ENCODE measurements around the gene KCTD6. TPM values are rescaled to one million over a fixed set of nuclear protein-coding genes. Genes with fewer than 3 reads are reported as not detected.
"Not testable (repeated sequence)": the region's sequence is repeated elsewhere in the genome, so short reads cannot be mapped to it uniquely, and the experiment has no call there.

Gene KCTD6
- total RNA-seq, 2 experiments from 2014 or later, result 9.7 to 10.0 TPM

DNA sequence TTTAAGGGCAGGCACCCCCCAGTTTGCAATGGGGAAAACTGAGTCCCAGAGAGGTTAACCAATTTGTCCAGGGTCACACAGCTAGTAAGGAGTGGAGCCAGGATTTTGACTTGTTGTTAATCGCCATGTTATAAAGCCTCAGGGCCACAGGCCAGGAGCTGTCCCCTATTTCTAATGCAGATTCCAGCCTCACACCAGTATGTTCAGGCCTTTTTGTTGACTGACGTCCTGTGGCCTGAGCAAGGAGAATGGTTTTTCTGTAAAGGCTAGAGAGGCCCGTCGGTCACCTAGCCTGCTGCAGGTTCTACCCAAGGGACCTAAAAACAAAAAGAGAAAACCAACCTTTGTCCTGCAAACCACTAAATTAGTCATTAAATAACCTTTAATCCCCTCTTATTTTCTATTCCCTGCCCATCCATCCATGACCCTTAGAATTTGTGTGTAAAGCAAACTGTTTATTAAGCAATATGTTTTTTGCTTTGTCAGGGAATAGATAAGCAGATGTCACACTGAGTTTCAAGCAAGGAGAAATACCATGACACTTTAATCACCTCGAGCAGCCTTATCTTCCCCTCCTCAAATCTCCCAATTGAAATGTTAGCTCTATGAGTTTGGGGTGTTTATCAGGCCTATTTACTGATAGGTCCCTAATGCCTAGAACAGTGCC, 31.0 kb downstream of the KCTD6 start:
- Mint-ChIP-seq H3K4me1 (no peaks in the 10 kb centered on the region), H3K27me3 (peaks cover 2% of the 10 kb centered on the region), H3K27ac (no peak overlapping the region), H3K9me3 (no peaks in the 10 kb centered on the region), H3K36me3 (no peaks in the 10 kb centered on the region), H3K4me3 (no peak overlapping the region)
- POLR2A ChIA-PET, result no interaction called here
- ATAC-seq (ENCODE audit: low read depth), result no peak
- no peak for DNase-seq

DNA sequence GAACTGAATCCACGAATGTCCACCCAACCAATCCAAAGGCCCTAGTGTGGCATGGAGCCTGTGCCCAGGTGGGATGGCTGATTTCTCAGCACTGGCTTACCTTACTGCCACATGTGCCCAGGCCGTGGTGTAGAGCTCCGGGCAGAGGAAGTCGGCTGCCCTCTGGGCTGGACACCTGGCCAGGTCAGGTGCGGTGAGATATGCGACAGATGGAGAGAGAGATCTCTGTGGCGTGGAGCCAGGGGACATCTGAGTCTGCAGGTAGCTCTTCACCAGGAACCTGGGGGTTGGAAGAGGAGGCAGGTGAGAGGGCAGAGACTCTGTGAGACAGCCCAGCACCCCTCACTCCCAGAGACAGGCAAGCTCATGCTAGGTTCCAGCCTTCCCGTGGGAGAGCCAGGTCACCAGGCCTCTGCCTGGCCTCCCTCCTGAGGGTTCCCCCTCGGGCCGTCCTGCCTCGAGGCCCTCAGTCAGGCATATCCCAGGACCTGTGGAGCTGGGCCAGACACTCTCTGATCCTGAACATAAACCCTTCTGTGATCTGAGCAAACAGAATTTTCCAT, 32.5 kb downstream of the KCTD6 start:
- Mint-ChIP-seq H3K9me3 (no peaks in the 10 kb centered on the region), H3K36me3 (no peaks in the 10 kb centered on the region), H3K4me3 (no peak overlapping the region), H3K27me3 (no peaks in the 10 kb centered on the region), H3K4me1 (no peaks in the 10 kb centered on the region), H3K27ac (no peak overlapping the region)
- POLR2A ChIA-PET, result no interaction called here
- DNase-seq (no peak), ATAC-seq (ENCODE audit: low read depth) (no peak)

DNA sequence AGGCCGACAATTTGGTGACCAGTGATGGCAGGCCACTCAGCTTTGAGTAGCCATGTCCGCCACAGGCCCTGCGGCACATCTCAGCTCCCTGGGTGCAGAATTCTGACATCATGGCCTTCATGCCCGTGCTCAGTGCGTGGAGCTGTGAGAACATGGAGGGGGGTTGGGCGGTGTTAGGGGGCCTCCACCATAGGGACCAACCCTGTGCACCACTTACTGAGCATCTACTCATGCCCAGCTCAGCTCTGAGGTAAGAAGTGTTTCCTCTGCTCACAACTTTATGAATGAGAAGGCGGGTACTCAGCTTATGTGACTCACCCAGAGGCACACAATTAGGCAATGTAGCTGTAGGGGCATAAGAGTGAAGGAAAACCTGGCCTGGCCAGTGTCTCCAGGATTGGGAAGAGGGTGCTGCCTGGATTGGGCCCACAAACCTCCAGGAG, 34.6 kb downstream of the KCTD6 start:
- ATAC-seq (ENCODE audit: low read depth) (no peak), DNase-seq (no peak)
- POLR2A ChIA-PET, result no interaction called here
- Mint-ChIP-seq H3K4me3 (no peak overlapping the region), H3K4me1 (no peaks in the 10 kb centered on the region), H3K9me3 (no peaks in the 10 kb centered on the region), H3K36me3 (no peaks in the 10 kb centered on the region), H3K27me3 (no peaks in the 10 kb centered on the region), H3K27ac (no peak overlapping the region)

DNA sequence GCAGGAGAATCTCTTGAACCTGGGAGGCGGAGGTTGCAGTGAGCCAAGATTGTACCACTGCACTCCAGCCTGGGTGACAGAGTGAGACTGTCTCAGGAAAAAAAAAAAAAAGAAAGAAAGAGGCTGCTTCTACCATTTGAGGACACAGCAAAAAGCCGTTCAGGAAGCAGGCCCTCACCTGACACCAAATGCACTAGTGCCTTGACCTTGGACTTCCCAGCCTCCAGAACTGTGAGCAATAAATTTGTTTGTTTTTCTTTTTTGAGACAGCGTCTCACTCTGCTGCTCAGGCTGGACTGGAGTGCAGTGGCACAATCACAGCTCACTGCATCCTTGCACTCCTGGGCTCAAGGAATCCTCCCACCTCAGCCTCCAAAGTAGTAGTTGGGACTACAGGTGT, 35.5 kb downstream of the KCTD6 start:
- H3K4me3 Mint-ChIP-seq; H3K9me3 Mint-ChIP-seq; H3K27me3 Mint-ChIP-seq; POLR2A ChIA-PET; H3K27ac Mint-ChIP-seq; H3K4me1 Mint-ChIP-seq; ATAC-seq (ENCODE audit: low read depth); H3K36me3 Mint-ChIP-seq; DNase-seq: not testable (repeated sequence)

DNA sequence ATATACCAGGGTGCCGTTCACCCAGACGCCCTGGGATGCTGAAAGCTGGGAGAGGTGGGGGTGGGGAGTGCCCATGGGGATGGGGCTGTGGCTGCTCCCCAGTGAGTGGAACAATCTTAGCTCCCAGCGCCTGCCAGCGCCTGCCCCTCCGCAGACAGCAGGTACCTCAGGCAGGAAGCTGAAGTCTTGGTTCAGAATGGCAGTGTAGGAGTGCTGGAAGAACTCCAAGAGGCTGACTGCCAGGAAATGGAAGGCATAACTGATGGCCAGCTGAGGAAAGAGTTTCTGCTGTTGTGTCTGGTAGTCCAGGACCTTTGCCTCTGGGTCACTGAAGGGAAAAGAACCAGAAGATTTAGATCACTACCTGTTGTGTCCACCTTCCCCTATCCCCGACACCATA, 36.7 kb downstream of the KCTD6 start:
- POLR2A ChIA-PET, result no interaction called here
- H3K4me1 Mint-ChIP-seq, result peaks cover 5% of the 10 kb centered on the region
- no peak overlapping the region for H3K27ac Mint-ChIP-seq
- DNase-seq (no peak), ATAC-seq (ENCODE audit: low read depth) (no peak)
- no peaks in the 10 kb centered on the region for H3K9me3 Mint-ChIP-seq
- no peak overlapping the region for H3K4me3 Mint-ChIP-seq
- H3K36me3 Mint-ChIP-seq, result no peaks in the 10 kb centered on the region
- no peaks in the 10 kb centered on the region for H3K27me3 Mint-ChIP-seq

DNA sequence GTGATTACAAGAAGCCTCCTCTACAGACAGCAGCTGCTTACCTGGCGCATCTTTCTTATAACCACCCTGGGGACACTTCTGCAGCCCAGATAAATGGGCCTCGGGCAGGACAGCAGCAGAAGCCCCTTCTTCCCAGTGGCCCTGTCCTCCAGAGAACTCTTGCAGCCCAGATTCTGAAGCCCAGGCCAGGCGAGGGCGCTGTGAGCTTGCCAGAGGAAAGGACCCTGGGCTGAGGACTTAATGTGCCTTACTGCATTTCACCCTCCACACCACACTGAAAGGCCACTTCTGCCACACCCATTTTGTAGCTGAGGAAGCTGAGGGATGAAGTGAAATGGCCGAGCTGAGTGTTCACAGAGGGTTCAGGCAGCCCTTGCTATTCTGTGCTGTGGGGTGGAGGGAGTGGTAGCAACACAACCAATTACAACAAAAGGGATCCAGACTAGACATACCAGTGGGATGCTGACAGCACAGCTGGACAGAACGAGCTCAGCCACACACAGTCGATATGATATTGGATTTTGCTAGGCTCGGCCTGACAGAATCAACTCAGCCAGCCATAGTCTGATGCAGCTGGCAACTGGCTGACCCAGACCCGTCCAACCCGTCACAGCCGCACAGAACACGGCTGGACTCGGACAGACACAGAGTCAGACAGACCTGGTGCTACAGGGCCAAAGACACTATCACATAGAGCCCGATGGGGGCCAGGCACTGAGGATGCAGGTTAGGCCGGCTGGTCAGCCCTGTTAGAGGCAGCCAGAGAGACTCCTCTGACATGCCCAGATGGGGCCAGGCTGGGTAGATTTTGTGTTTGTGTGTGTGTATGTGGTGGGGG, 37.8 kb downstream of the KCTD6 start:
- POLR2A ChIA-PET, result no interaction called here
- no peak for ATAC-seq (ENCODE audit: low read depth)
- H3K9me3 Mint-ChIP-seq, result no peaks in the 10 kb centered on the region
- DNase-seq, result no peak
- H3K36me3 Mint-ChIP-seq, result no peaks in the 10 kb centered on the region
- H3K27me3 Mint-ChIP-seq, result no peaks in the 10 kb centered on the region
- peaks cover 5% of the 10 kb centered on the region for H3K4me1 Mint-ChIP-seq
- H3K4me3 Mint-ChIP-seq, result no peak overlapping the region
- H3K27ac Mint-ChIP-seq, result no peak overlapping the region

DNA sequence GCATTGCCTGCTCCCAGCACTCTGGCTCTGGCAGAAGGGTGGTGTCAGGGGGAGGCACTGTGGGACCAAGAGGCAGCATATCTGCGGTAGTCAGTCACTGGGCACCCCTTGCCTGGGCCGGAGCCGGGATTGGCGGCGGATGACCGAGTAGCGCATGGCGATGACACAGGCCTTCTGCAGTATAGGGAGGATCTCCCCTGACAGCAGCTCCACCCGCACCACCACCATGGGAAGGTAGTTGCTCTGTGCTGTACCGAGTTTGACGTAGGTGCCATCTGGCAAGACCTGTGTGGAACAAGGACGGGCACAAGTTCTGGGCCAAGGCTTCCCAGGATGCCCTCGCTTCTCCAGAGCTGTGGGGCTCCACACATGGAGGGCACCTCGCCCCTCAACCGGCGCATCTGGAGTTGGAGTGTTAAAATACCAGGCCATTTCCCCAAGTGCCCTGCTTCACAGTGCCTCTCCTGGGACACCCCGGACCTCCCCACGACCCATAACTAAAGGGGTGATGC, 38.5 kb downstream of the KCTD6 start:
- POLR2A ChIA-PET, result no interaction called here

DNA sequence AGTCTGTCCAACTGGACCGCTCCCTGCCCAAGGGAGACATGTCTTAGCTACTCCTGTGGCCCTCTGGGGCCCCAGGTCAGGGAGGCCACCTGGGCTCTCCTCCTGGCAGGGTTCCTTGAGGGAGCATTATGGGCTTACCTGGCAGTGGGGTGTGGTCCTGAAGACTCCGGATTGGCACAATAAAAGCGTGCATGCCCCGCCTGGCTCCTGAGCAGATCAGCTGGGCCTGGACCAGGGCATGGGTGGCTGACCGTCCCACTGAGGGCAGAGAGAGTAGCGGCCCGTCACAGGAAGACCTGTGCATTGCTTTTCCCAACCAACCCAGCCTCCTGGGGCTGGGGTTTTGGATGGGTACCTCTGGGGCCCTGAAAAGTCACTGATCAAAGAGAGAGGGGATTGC, 39.7 kb downstream of the KCTD6 start:
- no peaks in the 10 kb centered on the region for H3K9me3 Mint-ChIP-seq
- no peaks in the 10 kb centered on the region for H3K27me3 Mint-ChIP-seq
- DNase-seq (no peak), ATAC-seq (ENCODE audit: low read depth) (no peak)
- no peak overlapping the region for H3K27ac Mint-ChIP-seq
- H3K36me3 Mint-ChIP-seq, result no peaks in the 10 kb centered on the region
- H3K4me3 Mint-ChIP-seq, result no peak overlapping the region
- H3K4me1 Mint-ChIP-seq, result peaks cover 14% of the 10 kb centered on the region
- POLR2A ChIA-PET, result no interaction called here

More for the DNA sequence above, 38.5 kb downstream of the KCTD6 start:
- H3K27me3 Mint-ChIP-seq, result no peaks in the 10 kb centered on the region
- ATAC-seq (ENCODE audit: low read depth), result no peak
- no peaks in the 10 kb centered on the region for H3K9me3 Mint-ChIP-seq
- H3K36me3 Mint-ChIP-seq, result no peaks in the 10 kb centered on the region
- DNase-seq, result no peak
- no peak overlapping the region for H3K4me3 Mint-ChIP-seq
- peaks cover 5% of the 10 kb centered on the region for H3K4me1 Mint-ChIP-seq
- H3K27ac Mint-ChIP-seq, result no peak overlapping the region

DNA sequence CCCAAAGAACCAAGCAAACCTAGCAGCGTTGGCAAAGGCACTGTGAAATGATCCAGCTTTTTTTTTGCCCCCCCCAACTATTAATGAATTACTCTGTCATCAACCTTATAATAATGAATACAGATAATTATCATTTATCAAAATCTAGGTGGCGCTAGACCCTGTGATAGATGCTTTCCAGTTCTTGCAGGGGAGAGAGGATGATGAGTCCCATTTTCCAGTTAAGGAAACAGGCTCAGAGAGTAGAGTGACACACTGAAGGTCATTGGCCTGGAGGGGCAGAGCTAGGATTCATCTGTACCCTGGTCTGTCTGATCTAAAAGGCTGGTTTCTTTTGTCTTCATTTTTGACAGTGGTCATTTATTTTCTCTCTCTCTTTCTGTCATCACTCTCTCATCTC, 40.1 kb downstream of the KCTD6 start:
- POLR2A ChIA-PET, result no interaction called here
- ATAC-seq (ENCODE audit: low read depth), result no peak
- Mint-ChIP-seq H3K9me3 (no peaks in the 10 kb centered on the region), H3K4me1 (peaks cover 16% of the 10 kb centered on the region), H3K36me3 (no peaks in the 10 kb centered on the region), H3K27ac (no peak overlapping the region), H3K4me3 (no peak overlapping the region), H3K27me3 (no peaks in the 10 kb centered on the region)
- no peak for DNase-seq

DNA sequence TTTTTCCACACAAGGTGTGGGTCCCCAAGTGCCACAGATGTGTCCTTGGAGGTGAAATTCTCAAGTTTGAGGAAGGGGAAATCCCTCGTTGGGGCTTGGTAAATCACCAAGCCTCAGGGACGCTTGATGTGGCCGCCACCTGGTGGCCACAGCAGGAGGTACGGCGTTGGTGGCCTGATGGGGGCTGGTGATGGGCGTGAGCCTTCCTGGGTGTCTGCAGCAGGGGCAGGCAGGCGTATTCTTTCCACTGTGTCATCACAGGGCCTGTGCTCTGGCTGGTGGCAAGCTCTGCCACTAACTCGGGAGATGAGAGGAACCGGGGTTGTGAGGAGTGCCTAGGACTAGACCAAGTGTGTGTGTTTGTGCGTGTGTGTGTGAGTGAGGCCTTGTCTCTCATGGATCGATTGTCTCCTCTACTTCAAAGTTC, 40.9 kb downstream of the KCTD6 start:
- POLR2A ChIA-PET, result no interaction called here
- Mint-ChIP-seq H3K4me1 (peaks cover 16% of the 10 kb centered on the region), H3K36me3 (no peaks in the 10 kb centered on the region), H3K27me3 (no peaks in the 10 kb centered on the region), H3K9me3 (no peaks in the 10 kb centered on the region), H3K27ac (no peak overlapping the region), H3K4me3 (no peak overlapping the region)
- DNase-seq (peak; percentile 80), ATAC-seq (ENCODE audit: low read depth) (peak; percentile 86)

DNA sequence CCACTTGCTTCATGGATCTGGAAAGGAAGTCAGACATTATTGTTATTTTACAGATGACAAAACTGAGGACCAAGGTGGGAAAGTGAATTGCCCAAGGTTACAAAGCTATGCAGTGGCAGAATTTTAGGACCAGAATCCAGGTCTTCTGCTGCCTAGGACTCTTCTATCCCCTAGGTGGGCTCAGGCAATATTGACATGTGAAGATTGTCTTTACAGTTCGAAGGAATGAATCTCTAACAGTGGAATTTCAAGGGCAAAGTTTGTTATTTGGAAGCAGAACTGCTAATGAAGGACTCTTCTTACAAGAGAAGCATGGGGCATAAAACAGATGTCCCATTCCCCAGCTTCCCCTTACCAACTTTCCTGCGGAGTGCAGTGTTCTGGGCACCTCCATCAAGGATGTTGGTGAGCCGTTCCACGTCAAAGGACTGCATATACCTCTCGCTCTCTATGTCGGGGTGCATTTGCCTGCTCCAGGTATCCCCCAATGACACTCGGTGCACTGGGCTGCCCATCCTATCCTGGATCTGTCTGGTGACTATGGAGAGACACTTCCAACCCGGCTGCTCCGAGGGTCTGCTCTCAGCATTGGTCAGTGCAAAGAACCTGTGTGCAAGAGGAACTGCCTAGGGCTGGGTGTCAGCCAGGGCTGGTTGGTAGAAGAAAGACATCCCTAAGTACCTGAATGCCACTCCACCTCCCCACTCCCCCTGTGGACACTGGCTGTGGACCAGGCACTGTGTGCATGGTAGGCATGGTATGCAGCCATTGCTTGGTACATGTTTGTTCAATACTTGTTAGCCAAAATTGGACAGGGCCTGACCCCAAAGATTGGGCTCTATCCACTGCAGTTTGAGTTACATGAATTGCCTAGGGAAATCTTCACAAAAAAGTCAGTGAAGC, 42.9 kb downstream of the KCTD6 start:
- DNase-seq, result no peak
- no peaks in the 10 kb centered on the region for H3K27me3 Mint-ChIP-seq
- POLR2A ChIA-PET, result interaction anchor here (1.1 kb wide), 1 partner anchor 228 kb away, joined by 3 read pairs; the partner anchor contains the start of genes HTD2 and RPP14
- no peak for ATAC-seq (ENCODE audit: low read depth)
- peaks cover 18% of the 10 kb centered on the region for H3K4me1 Mint-ChIP-seq
- no peaks in the 10 kb centered on the region for H3K9me3 Mint-ChIP-seq
- no peak overlapping the region for H3K4me3 Mint-ChIP-seq
- H3K27ac Mint-ChIP-seq, result no peak overlapping the region
- no peaks in the 10 kb centered on the region for H3K36me3 Mint-ChIP-seq

DNA sequence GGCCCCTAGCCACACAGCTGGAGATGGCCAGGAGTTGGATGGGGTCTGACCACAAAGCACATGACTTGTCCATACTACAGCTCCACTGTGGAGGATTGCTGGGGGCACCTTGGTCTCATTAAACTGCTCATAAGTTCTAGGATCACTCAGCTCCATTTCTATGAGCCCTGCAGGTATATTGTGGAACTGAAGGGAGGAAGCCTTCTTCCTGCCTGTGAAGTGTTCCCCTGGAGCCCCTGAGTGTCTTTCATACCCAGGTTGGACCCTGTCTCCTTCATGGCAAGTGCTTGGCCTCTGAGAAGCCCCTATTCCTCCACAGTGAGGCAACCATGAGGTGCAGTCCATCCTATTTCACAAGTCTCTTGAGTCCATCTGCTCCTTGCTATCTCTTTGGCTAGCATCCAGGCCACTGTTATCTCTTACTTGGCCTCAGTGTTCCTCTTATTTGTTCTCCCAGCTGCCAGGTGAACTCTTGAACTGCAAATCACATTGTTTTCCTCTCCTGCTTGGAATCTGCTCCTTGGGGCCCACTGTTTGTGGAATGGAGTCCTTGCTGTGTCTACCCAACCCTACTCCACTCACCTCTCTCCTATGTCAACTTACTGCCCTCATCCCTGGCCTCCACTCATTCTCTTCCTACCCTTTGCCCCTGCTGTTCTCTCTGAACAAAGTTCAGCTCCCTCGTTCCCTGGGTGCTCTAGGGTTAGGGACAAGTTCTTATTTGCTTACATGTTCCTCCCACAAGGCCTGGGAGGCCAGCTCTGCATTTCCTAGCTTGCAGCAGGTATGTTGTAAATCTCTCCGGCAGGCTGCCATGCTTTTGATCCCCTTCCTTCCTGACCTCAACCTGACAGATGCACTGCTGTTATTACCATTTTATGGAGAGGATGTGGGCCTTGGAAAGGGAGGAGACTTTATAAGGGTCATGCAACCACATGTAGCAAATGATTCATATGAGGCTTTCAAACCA, 43.9 kb downstream of the KCTD6 start:
- POLR2A ChIA-PET, result interaction anchor here (1.1 kb wide), 1 partner anchor 229 kb away, joined by 3 read pairs; the partner anchor contains the start of genes HTD2 and RPP14
- Mint-ChIP-seq H3K27me3 (no peaks in the 10 kb centered on the region), H3K4me1 (peaks cover 18% of the 10 kb centered on the region), H3K9me3 (no peaks in the 10 kb centered on the region), H3K36me3 (no peaks in the 10 kb centered on the region), H3K27ac (no peak overlapping the region), H3K4me3 (no peak overlapping the region)
- no peak for DNase-seq
- peak; percentile 35 for ATAC-seq (ENCODE audit: low read depth)
